ENCODE results near the gene MED26. TPM values are rescaled to one million over a fixed set of nuclear protein-coding genes. Genes with fewer than 3 reads are reported as not detected.

The MED26 gene
- total and polyA plus RNA-seq, 7 donors, result 4.8 to 9.6 (median 5.2) TPM

GRCh38 chr19:16593181-16593580 is 34.8 kb downstream of the MED26 start:
- H3K27ac ChIP-seq, result no peak overlapping the region
- no peak for TF ChIP-seq CTCF (IDR thresholded peaks at IDR 0.05)
- DNase-seq (no peak), ATAC-seq (no peak)
- peaks cover 65% of the 10 kb centered on the region for H3K4me1 ChIP-seq
- no peaks in the 10 kb centered on the region for H3K36me3 ChIP-seq (ENCODE audit: insufficient read depth in 1 of 2, low read depth in 1 of 2)
- no peaks in the 10 kb centered on the region for H3K9me3 ChIP-seq
- WGBS, 3 donors, result 86 to 98% (median 86%) methylated on average over 4 of the region's 4 CpGs
- no peaks in the 10 kb centered on the region for H3K27me3 ChIP-seq (ENCODE audit: insufficient read depth in 3 of 3, low read length in 2 of 3)
- H3K4me3 ChIP-seq, result no peak overlapping the region
- intact Hi-C loops (cut with DNase I), result no loop called here

DNA sequence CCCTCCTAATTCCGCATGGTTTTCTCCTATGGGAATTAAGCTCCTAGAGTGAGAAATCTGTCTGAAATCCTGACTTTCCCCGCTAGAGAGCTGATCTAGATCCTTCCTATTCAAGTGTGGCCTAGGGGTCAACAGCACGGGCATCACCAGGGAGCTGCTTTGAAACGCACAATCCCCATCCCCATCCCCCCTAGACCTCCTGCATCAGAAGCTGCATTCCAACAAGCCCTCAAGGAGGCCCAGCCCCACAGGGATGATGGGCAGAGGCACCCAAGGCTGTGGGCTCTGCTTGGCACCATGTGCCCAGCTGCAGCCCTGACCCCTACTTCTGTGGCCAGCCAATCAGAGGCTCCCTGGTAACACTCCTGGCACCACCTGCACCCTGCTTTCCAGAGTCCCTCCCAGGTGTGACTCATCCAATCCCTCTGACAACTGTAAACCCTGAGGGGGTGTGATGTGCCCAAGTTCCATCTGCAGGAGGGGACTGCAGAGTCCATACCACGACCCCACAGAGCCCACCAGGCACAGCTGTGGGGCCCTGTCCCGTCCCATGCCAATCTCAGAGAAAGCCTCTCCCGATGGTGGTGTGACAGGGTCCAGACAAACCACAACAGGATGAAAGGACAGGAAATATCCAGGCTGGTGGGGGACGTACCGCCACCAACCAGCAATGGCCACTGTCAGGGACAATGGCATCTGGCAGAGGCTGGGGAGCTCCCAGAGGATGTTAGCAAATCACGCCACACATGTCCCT is 36.0 kb downstream of the MED26 start:
- H3K27me3 ChIP-seq (ENCODE audit: insufficient read depth in 3 of 3, low read length in 2 of 3), result no peaks in the 10 kb centered on the region
- no peak for DNase-seq
- ATAC-seq, result peak in 1 of 4 donors; percentile 36

GRCh38 chr19:16590876-16591802 is 36.9 kb downstream of the MED26 start:
- no peak for TF ChIP-seq CTCF (IDR thresholded peaks at IDR 0.05)
- H3K4me1 ChIP-seq, result peaks cover 84% of the 10 kb centered on the region
- no peak overlapping the region for H3K4me3 ChIP-seq
- H3K9me3 ChIP-seq, result no peaks in the 10 kb centered on the region
- no peaks in the 10 kb centered on the region for H3K27me3 ChIP-seq (ENCODE audit: insufficient read depth in 3 of 3, low read length in 2 of 3)
- DNase-seq (no peak), ATAC-seq (no peak)
- no peak overlapping the region for H3K27ac ChIP-seq
- intact Hi-C loops (cut with DNase I), result no loop called here
- H3K36me3 ChIP-seq (ENCODE audit: insufficient read depth in 1 of 2, low read depth in 1 of 2), result no peaks in the 10 kb centered on the region
- WGBS, 3 donors, result 81 to 83% (median 82%) methylated on average over 9 of the region's 9 CpGs

More for the DNA sequence above, 36.0 kb downstream of the MED26 start:
- intact Hi-C loops (cut with DNase I), result no loop called here
- WGBS, 3 donors, result 55 to 59% (median 55%) methylated on average over 10 of the region's 10 CpGs
- no peak overlapping the region for H3K4me3 ChIP-seq
- no peaks in the 10 kb centered on the region for H3K9me3 ChIP-seq
- TF ChIP-seq CTCF (IDR thresholded peaks at IDR 0.05), result no peak
- H3K27ac ChIP-seq, result no peak overlapping the region
- H3K4me1 ChIP-seq, result peaks cover 76% of the 10 kb centered on the region
- H3K36me3 ChIP-seq (ENCODE audit: insufficient read depth in 1 of 2, low read depth in 1 of 2), result no peaks in the 10 kb centered on the region

- ATAC-seq (no peak), DNase-seq (no peak)
- no peaks in the 10 kb centered on the region for H3K36me3 ChIP-seq (ENCODE audit: insufficient read depth in 1 of 2, low read depth in 1 of 2)
- no peaks in the 10 kb centered on the region for H3K27me3 ChIP-seq (ENCODE audit: insufficient read depth in 3 of 3, low read length in 2 of 3)
- intact Hi-C loops (cut with DNase I), result loop anchor here (5.0 kb wide), 2 partner anchors 32 to 37 kb away; partner anchors contain the start of gene MED26 (in 1 of the 2)
- WGBS, 3 donors, result 58 to 70% (median 63%) methylated on average over 3 of the region's 3 CpGs
- no peaks in the 10 kb centered on the region for H3K9me3 ChIP-seq
- no peak overlapping the region for H3K27ac ChIP-seq
- H3K4me3 ChIP-seq, result no peak overlapping the region
- H3K4me1 ChIP-seq, result peaks cover 85% of the 10 kb centered on the region
- no peak for TF ChIP-seq CTCF (IDR thresholded peaks at IDR 0.05)
Observed at GRCh38 chr19:16589917-16590316, 38.1 kb downstream of the MED26 start.

Data from psoas muscle (tissue), 8 donors.